Muscle of back (tissue), 11 donors: ENCODE data around the gene ARHGAP32. TPM values are rescaled to one million over a fixed set of nuclear protein-coding genes. Genes with fewer than 3 reads are reported as not detected.
"Not testable (repeated sequence)": the region's sequence is repeated elsewhere in the genome, so short reads cannot be mapped to it uniquely, and the experiment has no call there.

Source experiments
- DNase-seq, 3 donors: peaks; one replicate each; pipeline versions ENCODE4 v3.0.0 to v3.0.0-alpha.2; 2013
- polyA plus RNA-seq, 10 donors: library from polyadenylated mRNA; unstranded; fragments of 120-200 nt; gene quantifications; one replicate each; pipeline ENCODE4 v1.2.1, GENCODE V29; 2013; ENCODE audit not compliant: insufficient read length in 10 of 10

ARHGAP32 gene
- polyA plus RNA-seq, 10 donors, result 8.1 to 16.6 (median 12.8) TPM

DNA sequence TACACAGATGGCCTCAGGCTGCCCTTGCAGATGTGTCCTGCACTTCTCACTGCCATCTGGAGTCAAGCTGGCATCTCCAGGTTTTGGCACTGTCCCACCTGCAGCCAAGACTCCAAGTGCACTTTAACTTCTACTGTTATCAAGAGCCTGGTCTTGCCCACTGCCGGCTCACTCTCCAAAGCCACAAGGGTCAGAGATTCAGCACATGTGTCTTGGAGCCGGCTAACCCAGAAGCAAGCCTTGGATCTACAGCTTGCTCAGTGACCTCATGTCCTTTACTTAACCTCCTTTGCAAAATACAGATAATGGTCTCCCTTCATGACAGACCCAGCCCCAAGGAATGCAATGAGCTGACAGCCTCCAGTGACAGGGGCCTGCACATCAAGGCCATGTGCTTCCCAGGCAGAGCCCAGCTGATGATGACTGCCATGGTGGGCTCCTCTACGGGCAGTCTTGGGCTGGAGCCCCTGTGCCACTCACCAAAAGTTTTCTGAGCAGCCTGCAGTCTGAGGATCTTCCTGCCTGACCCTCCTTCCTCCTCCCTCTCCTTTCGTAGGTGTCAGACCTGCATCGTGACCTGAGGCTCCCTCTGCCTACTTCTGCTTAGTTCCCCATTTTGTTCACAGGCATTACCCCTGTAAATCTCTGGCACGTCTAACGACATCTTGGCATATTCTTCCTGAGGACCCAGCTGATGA is 258.5 kb downstream of the ARHGAP32 start:
- DNase-seq, result no peak

DNA sequence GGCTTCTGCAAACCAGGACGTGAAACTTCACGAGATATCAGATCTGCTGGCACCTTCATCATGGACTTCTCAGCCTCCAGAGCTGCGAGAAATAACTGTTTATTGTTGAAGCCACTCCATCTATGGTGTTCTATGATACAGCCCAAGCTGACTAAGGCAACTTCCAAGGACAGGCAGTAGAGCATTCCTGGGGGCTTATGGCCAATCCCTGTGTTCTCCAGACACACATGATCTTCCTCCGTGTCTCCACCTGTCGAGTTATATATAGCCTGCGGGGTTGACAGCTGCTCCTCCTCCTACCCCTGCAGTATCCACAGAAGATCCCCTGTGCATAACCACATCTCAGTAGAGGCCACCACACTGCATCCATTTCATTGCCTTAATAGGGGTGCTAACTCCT is 260.5 kb downstream of the ARHGAP32 start:
- DNase-seq, result peak in 1 of 3 donors; percentile 59

GRCh38 chr11:128931066-128931465 is 261.1 kb downstream of the ARHGAP32 start:
- no peak for DNase-seq

DNA sequence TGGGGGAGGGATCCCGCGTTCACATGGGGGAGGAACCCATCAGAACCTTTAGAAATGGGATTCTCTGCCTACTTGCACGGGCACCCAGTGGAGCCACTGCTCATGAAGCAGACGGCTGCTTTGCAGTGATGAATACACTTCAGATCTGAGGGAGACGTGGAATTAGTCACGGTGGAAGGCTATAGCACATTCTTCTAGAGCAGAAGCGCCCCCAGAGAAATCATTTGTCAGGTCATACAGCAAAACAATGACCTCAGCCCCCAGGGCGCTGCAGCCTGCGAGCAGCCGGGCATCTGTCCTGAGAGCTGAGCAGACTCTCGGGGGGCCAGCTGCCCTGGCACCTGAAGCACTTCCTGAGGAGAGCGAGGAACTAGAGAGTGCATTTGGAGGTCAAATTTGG is 262.1 kb downstream of the ARHGAP32 start:
- peak in 2 of 3 donors; percentile 30 to 62 for DNase-seq

GRCh38 chr11:128929468-128929867 is 262.7 kb downstream of the ARHGAP32 start:
- DNase-seq, result no peak

DNA sequence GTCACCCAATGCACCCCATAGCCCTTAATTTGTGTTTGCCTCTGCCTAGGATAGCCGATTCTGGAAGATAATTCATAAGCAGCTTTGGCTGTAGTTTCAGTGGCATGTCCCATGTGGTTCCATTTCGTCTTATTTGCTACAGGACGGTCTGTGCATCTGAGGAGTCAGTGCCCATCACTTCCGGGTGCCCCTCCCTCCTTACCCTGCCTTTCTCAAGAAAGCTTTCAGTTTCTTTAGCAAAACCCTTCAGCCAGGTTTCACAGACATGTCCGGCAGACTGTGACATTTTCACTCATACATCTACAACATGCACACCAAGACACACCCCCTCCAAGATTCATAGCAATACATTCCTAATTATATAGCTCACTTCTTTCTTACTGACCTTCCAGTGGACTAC is 263.7 kb downstream of the ARHGAP32 start:
- DNase-seq, result no peak

DNA sequence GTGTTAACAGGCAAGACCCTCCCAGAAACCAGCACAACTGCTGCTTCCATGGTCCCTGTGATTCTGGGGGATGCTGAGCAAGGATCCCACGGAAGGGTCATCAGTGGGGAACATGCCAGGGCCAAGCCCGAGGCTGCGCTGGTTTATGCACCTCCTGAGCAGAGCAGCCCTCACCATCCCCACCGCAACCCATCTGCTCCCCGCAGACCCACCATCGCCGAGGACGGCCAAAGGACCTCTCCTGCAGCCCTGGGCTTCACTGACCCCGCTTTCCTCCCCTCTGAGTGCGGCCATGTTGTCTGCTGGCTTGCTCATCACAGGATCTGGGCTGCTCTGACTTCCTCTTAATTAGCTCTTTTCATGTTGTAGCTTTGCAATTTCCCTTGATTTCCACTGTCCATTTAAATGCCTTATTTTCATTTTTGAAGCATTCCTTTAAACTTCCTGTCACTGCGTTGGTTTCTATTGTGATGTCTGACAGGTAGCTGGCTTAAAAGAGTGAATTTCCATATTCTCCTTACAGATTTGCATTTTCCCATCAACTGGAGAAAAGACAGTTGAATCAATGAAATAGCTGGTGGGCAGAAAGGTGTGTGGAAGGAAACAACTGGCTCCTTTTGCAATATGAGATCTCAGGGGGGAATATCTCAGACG is 264.3 kb downstream of the ARHGAP32 start:
- no peak for DNase-seq

DNA sequence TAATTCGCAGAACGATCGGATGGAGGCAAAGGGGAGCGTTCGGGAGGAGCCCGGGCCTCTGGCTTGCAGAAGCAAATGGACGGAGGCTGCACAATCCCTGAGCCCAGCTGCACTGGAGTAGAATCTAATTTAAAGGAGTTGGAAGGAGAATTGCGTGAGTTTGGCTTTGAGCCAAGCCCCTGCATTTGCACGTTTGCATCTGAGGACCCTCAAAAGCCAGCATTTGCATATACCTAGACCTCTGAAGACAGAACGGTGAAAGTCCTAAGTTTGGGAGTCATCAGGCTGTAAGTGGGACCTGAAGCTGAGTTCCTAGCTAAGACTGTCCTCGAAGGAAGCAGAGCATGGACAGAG is 265.0 kb downstream of the ARHGAP32 start:
- DNase-seq, result no peak

- DNase-seq, result no peak
These were observed 265.6 kb downstream of the ARHGAP32 start for GRCh38 chr11:128926437-128927107.

DNA sequence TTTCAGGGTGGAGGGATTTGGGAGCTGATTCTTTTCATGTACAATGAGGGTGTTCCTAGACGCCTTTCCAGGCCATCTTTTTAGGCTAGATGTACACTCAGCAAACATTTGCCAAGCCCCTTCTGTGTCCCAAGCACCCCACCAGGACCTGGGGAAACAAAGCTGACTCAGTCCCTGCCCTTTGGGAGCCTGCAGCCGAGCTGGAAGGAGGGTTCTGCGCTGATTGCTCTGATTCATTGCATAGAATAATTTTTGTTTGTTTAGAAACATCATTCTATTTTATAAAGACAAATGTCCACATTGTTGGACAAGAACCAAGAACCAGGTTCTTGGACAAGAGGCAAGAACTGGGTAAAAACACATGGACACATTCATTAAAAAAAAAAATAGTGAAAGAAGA is 266.1 kb downstream of the ARHGAP32 start:
- no peak for DNase-seq

DNA sequence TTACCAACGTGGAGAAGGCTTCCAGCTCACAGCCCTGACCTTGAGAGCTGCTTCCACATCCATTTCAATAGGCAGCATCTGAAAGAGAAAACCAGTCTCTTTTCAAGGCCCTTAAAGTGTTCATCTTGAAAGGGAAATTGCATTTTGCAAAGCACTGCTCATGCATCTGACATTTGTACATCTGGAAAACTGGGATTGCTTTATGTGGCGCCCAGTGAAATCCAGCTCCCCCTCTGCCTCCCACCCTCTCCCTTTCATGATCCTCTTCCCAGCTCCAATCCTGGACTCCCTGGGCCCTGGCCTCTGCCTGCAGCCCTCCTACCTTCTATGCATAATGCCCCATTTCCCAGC is 266.9 kb downstream of the ARHGAP32 start:
- DNase-seq, result no peak

DNA sequence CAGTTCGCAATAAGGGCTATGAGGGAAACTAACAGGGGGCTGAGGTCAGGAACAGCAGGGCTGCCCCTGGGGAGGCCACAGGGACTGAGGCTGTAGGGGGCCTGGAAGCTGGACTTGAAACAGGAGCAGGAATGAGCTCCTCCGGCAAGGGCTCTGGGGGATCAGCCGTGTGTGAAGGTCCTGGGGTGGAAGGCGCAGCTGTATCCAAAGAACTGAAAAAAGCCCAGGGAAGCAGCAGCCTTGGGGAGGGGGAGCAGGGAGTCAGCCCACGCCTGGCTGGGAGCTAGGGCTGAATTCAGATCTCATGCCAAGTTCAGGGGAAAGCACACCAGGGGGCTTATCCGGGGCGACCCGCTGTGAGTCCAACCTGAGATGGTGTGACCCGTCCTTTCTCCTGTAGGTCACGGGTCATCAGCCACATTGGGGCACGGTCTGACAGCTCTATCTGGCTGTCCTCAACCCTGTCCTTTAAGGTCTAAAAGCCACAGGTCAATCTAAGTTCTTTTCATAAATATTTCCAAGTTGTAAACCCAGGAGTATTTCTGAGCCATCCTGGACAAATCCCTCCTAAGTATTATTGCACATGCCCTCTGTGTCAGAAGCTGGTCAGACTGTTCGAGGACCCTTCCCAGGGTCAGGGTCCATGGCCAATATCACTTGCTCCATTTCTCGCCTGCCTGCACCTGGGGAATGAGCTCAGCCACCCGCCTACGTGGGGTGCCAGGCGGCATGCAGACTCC is 267.4 kb downstream of the ARHGAP32 start:
- no peak for DNase-seq

DNA sequence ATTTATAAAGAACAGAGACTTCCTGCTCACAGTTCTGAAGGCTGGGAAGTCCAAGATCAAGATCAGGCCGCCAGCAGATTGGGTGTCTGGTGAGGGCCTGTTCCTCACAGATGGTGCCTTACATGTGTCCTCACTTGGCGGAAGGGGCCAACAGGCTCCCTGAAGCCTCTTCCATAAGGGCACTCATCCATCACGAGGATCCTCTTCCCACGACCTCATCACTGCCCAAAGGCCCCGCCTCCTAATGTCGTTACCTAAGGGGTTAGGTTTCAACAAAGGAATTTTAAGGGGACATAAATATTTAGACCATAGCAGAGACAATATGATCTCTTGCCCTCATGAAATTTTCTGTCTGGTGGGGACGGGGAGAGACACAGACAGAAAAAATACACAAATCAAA is 268.0 kb downstream of the ARHGAP32 start:
- DNase-seq, result no peak

GRCh38 chr11:128921793-128922192 is 270.3 kb downstream of the ARHGAP32 start:
- DNase-seq, result no peak

DNA sequence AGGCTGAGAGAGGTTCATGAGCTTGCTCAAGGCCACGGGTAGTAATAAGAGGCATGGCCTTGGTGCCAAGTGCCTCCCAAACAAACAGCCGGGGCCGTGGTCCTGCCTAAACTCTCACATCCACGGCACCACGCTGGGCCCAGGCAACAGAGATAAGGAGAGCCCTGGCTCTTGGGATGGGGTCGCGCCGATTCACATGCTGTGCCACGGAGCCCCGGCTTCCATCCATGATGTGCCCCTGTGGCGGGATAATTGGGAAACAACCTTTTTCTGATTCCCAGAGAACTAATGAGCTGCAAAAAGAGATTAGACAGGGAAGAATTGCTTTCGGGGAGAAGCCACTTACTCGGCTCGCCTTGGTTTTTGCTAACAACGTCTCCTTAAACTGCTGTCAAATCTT is 271.5 kb downstream of the ARHGAP32 start:
- no peak for DNase-seq

DNA sequence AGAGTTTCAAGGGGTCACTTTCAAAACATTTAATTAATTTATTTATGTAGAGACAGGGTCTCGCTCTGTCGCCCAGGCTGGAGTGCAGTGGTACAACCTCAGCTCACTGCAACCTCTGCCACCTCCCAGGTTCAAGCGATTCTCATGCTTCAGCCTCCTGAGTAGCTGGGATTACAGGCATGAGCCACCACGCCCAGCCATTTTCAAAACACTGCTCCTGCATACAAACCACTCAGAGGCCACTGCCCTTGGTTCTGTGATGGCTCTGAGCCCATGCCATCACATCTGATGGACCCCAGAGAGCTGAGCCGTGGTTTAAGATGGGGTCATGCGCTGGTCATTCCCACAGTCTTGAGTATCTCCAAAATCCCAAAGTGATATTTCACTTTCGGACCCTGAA is 272.5 kb downstream of the ARHGAP32 start:
- DNase-seq, result not testable (repeated sequence)

- no peak for DNase-seq
These were observed 272.9 kb downstream of the ARHGAP32 start for GRCh38 chr11:128919216-128919615.

DNA sequence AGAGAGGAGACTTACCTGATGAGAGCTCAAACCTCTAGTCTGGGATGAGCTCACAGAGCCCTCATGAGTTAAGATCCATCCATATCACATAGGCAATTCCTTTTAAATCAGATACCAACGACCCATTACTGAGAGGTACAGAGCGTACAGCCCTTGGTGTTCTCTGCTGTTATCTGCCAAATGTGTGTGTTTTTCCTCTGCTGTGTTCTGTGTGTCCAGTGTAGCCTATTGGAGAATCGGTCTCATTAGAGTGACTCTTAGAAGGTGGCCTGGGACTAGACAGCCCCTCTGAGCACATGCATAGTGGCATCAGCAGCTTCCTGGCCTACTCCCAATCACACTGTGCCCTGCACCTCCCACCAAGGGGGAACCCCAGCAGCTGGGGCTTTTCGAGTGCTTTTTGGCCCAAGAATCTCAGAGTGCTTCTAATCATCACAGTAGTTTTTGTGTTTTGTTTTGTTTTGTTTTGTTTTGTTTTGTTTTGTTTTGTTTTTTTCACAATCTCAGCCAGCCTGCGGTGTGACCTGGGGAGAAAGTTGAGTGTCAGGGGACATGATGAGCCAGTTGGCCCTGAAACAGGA is 274.9 kb downstream of the ARHGAP32 start:
- no peak for DNase-seq

DNA sequence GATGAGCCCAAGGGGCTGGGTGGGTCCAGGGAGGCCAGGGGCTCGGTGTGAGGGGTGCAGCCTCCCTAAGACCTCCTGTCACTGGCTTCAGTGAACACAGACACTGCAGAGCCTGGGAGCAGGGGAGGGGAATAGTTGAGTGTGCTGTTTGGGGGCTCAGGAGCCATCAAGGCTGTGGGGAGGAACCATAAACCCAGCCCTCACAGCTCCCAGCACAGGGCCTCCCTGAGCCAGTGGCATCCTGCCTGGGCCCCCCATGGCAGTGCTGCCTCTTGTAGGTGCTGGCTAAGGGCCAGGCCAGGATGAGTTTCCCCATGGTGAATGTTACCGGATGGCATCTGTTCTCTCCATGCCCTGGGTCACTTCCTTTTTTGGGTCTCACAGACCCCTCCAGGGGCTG is 275.4 kb downstream of the ARHGAP32 start:
- no peak for DNase-seq

GRCh38 chr11:128916037-128916572 is 276.0 kb downstream of the ARHGAP32 start:
- no peak for DNase-seq

DNA sequence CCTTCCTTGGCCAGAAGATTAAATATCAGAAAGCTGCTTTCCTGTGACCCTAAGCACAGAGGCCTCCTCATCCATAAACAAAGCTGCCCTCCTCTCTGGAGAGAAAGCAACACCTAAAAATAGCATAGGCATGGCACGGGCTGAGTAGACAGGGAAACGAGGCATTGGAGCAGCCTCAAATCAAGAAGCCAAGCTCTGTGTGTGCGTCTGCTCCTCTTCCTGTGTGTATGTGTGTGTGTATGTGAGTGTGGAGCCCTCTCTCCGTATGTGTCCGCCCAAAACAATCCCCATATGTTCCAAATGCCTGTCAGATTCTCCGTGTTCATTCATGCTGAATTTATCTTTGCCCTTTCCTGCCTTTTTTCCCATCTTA is 277.0 kb downstream of the ARHGAP32 start:
- no peak for DNase-seq
